WI38 (cell line): ENCODE results near the gene MYBPHL.

ENCODE experiments used
- H3K4me3 ChIP-seq: 2 replicates; pipeline ENCODE4 v1.5.1; 2011; ENCODE audit warnings: low read depth, mild to moderate bottlenecking, control low read depth, low read length
- CTCF ChIP-seq: IDR thresholded peaks from 2 replicates; pipeline ENCODE4 v1.5.1; 2012; ENCODE audit warnings: low read depth, mild to moderate bottlenecking, control low read depth, low read length

Gene MYBPHL

GRCh38 chr1:109306832-109307273 lies at the start of gene MYBPHL:
Gene MYBPHL, minus strand, starts transcription at chr1:109307011. Its CDS starts 20 bp downstream, at chr1:109306991.
- TF ChIP-seq CTCF, result no peak
- H3K4me3 ChIP-seq, result no peak within 1 kb of the TSS

GRCh38 chr1:109356505-109356904 lies 49.7 kb upstream of the MYBPHL start:
- no peak for TF ChIP-seq CTCF
- H3K4me3 ChIP-seq, result no peak overlapping the region

DNA sequence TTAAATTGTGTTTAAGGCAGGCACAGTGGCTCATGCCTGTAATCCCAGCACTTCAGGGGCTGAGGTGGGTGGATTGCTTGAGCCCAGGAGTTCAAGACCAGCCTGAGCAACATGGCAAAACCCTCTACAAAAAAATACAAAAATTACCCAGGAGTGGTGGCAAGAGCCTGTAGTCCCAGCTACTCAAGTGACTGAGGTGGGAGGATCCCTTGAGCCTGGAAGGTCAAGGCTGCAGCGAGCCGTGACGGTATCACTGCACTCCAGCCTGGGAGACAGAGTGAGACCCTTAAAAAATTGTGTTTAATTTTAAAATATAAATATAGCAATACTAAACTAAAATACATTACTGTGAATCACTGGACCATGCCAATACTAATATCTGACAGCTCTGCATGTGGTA lies 48.1 kb upstream of the MYBPHL start:
- no peak for TF ChIP-seq CTCF
- H3K4me3 ChIP-seq, result no peak overlapping the region

DNA sequence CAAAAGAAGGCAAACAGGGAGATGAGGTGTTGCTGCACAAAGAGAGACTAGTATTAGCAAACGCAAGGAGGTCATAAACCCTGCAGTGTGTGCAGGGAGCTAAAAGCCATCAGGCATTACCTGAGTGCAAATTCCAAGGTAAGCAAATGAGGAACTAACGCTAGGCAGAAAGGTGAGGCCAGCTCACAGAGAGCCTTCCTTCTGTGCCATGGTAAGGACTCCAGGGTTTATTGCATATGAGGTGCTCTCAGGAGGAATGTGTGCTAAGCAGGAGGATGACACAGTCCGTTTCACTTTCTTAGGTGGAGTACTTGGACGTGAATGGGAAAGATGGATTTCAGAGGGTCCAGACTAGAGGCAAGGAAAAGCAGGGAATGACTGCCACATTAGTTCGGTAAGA lies 44.6 kb upstream of the MYBPHL start:
- TF ChIP-seq CTCF, result no peak
- no peak overlapping the region for H3K4me3 ChIP-seq

DNA sequence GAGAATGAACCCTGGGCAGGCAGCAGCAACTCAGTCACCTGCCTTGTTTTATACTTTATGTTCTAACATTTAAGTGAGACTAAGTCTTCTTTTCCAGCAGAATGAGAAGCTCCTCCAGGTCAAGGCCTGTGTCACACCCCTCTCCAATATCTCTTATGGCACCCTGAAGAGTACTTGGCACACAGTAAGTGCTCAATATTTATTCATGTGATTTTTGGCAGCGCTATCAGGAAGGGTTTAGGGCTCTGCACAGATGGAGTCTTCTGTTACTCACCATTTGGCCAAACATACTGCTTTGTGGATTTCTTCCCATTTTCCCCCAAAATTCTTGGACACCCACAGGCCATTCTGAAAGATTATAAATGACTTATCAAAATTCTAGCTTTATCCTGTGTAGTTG lies 43.8 kb upstream of the MYBPHL start:
- TF ChIP-seq CTCF, result no peak
- no peak overlapping the region for H3K4me3 ChIP-seq

GRCh38 chr1:109350182-109350581 lies 43.4 kb upstream of the MYBPHL start:
- H3K4me3 ChIP-seq, result no peak overlapping the region
- TF ChIP-seq CTCF, result no peak

- no peak for TF ChIP-seq CTCF
- no peak overlapping the region for H3K4me3 ChIP-seq
These were observed 40.7 kb upstream of the MYBPHL start for GRCh38 chr1:109347511-109347910.
